C4-2B (cell line): ENCODE measurements around the gene SIX3.

Source experiments
- CTCF ChIP-seq: fragments of 450-650 bp; conservative IDR thresholded peaks from 2 replicates; pipeline ENCODE4 v1.5.1; 2017; ENCODE audit warnings: mild to moderate bottlenecking
- ZFX ChIP-seq: fragments of 450-650 bp; IDR thresholded peaks from 2 replicates; pipeline ENCODE4 v1.6.1; 2017

- TF ChIP-seq CTCF = no peak
- no peak for TF ChIP-seq ZFX
Measured at GRCh38 chr2:44945676-44946371, 4.3 kb downstream of the SIX3 start.
